Kidney (tissue), 14 donors: ENCODE measurements around the gene REEP6. TPM values are rescaled to one million over a fixed set of nuclear protein-coding genes. Genes with fewer than 3 reads are reported as not detected.

Source experiments
- DNase-seq, 5 donors: peaks; one replicate each; pipeline ENCODE4 v3.0.0-alpha.2; 2013 to 2020
- FAIRE-seq: peaks from 2 replicates; lab custom pipeline; 2012; peaks lifted over from hg19 to GRCh38; lab: Jason Lieb, UNC
- H3K27ac ChIP-seq, 2 donors: one replicate each; pipeline ENCODE4 v1.7.0; 2013; ENCODE audit warnings: low read depth in 2 of 2, low read length in 2 of 2, inconsistent platforms in 1 of 2
- H3K27me3 ChIP-seq: one replicate; pipeline ENCODE4 v1.7.1; 2013; ENCODE audit warnings: low read length, inconsistent platforms; ENCODE audit not compliant: control insufficient read depth, insufficient read depth
- H3K36me3 ChIP-seq, 3 donors: one replicate each; pipeline versions ENCODE4 v1.7.0 to v1.7.1; 2013; ENCODE audit warnings: low read length in 3 of 3, control low read depth in 1 of 3, inconsistent platforms in 1 of 3; ENCODE audit not compliant: insufficient read depth in 3 of 3, control insufficient read depth in 2 of 3
- H3K4me1 ChIP-seq, 3 donors: one replicate each; pipeline versions ENCODE4 v1.7.0 to v1.7.1; 2013; ENCODE audit warnings: low read length in 3 of 3, inconsistent platforms in 1 of 3, low read depth in 1 of 3; ENCODE audit not compliant: control insufficient read depth in 2 of 3, insufficient read depth in 2 of 3
- H3K4me3 ChIP-seq, 3 donors: one replicate each; pipeline versions ENCODE4 v1.7.0 to v1.8.1; 2013; ENCODE audit warnings: low read length in 3 of 3, control low read depth in 1 of 3, inconsistent platforms in 1 of 3
- H3K9ac ChIP-seq, 3 donors: one replicate each; pipeline versions ENCODE4 v1.7.0 to v1.7.1; 2013; ENCODE audit warnings: low read length in 3 of 3, control low read depth in 1 of 3, inconsistent platforms in 1 of 3
- H3K9me3 ChIP-seq, 3 donors: one replicate each; pipeline versions ENCODE4 v1.7.0 to v1.7.1; 2013; ENCODE audit warnings: low read length in 3 of 3, control low read depth in 1 of 3, inconsistent platforms in 1 of 3; ENCODE audit not compliant: control insufficient read depth in 2 of 3, insufficient read depth in 1 of 3
- intact Hi-C: fragments of 100-400 bp; cut with DNase I; formaldehyde crosslinking; loops from one replicate; pipeline ENCODE4 v1.11.1; 2022
- polyA plus RNA-seq: library from polyadenylated mRNA; stranded (reverse); fragments of 350-450 nt; fragmentation: Illumina TruSeq; extraction: RNeasy Lipid Tissue Mini Kit (QIAGEN cat#74804); gene quantifications from one replicate; pipeline ENCODE4 v1.2.3, GENCODE V29; 2014; ENCODE audit warnings: low read depth, low replicate concordance; ENCODE audit not compliant: insufficient read depth
- total RNA-seq: library from RNA; stranded (reverse); fragmentation: NEBNext Ultra II Directional; extraction: Animal tissue kit (Norgen Biotek cat#: 25700); gene quantifications from one replicate; pipeline ENCODE4 v1.2.1, GENCODE V29; 2021
- TF ChIP-seq, protein P1 (sequence below): IDR thresholded peaks from 3 replicates; pipeline ENCODE4 v1.5.1; 2012; ENCODE audit warnings: mild to moderate bottlenecking, moderate library complexity, borderline replicate concordance; ENCODE audit not compliant: insufficient read depth; ENCODE audit errors: extremely low read depth
- donor health status: control.
- donor health status: control.
- donor health status: control.
- donor health status: control.
- donor health status: control.
- donor health status: DM: yes; HTN: yes; CAD: no.
- donor health status: Normal renal cell carcinoma (clear cell type).

Gene REEP6
- total and polyA plus RNA-seq, 2 donors from 2014 or later, result 9.6 to 60.0 TPM

GRCh38 chr19:1459479-1459878 is 31.5 kb upstream of the REEP6 start:
- FAIRE-seq, result no peak

GRCh38 chr19:1460033-1460995 is 30.7 kb upstream of the REEP6 start:
- no peaks in the 10 kb centered on the region for H3K36me3 ChIP-seq
- no peaks in the 10 kb centered on the region for H3K4me1 ChIP-seq
- intact Hi-C loops, result no loop called here
- H3K27ac ChIP-seq, result no peak overlapping the region
- H3K9ac ChIP-seq, result no peak overlapping the region
- FAIRE-seq, result no peak
- no peak overlapping the region for H3K4me3 ChIP-seq
- TF ChIP-seq, protein P1, sequence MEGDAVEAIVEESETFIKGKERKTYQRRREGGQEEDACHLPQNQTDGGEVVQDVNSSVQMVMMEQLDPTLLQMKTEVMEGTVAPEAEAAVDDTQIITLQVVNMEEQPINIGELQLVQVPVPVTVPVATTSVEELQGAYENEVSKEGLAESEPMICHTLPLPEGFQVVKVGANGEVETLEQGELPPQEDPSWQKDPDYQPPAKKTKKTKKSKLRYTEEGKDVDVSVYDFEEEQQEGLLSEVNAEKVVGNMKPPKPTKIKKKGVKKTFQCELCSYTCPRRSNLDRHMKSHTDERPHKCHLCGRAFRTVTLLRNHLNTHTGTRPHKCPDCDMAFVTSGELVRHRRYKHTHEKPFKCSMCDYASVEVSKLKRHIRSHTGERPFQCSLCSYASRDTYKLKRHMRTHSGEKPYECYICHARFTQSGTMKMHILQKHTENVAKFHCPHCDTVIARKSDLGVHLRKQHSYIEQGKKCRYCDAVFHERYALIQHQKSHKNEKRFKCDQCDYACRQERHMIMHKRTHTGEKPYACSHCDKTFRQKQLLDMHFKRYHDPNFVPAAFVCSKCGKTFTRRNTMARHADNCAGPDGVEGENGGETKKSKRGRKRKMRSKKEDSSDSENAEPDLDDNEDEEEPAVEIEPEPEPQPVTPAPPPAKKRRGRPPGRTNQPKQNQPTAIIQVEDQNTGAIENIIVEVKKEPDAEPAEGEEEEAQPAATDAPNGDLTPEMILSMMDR, result no peak
- peaks cover 13% of the 10 kb centered on the region for H3K27me3 ChIP-seq
- DNase-seq, result no peak
- H3K9me3 ChIP-seq, result no peaks in the 10 kb centered on the region

More at GRCh38 chr19:1459479-1459878, 31.5 kb upstream of the REEP6 start:
- no peak overlapping the region for H3K27ac ChIP-seq
- intact Hi-C loops, result no loop called here
- no peak overlapping the region for H3K4me3 ChIP-seq
- no peaks in the 10 kb centered on the region for H3K4me1 ChIP-seq
- no peak overlapping the region for H3K9ac ChIP-seq
- H3K27me3 ChIP-seq, result peaks cover 11% of the 10 kb centered on the region
- H3K9me3 ChIP-seq, result no peaks in the 10 kb centered on the region
- H3K36me3 ChIP-seq, result no peaks in the 10 kb centered on the region
- TF ChIP-seq, protein P1, result no peak
- DNase-seq, result no peak

GRCh38 chr19:1461862-1462261 is 29.1 kb upstream of the REEP6 start:
- peaks cover 13% of the 10 kb centered on the region for H3K27me3 ChIP-seq
- DNase-seq (no peak), FAIRE-seq (no peak)
- H3K36me3 ChIP-seq, result no peaks in the 10 kb centered on the region
- H3K4me3 ChIP-seq, result no peak overlapping the region
- H3K9me3 ChIP-seq, result no peaks in the 10 kb centered on the region
- H3K9ac ChIP-seq, result no peak overlapping the region
- H3K27ac ChIP-seq, result no peak overlapping the region
- intact Hi-C loops, result no loop called here
- TF ChIP-seq, protein P1, result no peak
- H3K4me1 ChIP-seq, result peaks cover 0 to 2% (median 0%) of the 10 kb centered on the region in 3 donors
